ENCODE results near the gene DDX25. TPM values are rescaled to one million over a fixed set of nuclear protein-coding genes. Genes with fewer than 3 reads are reported as not detected.

The DDX25 gene
- total RNA-seq, 4 donors from 2014 or later = 1.5 TPM; not detected in 3

DNA sequence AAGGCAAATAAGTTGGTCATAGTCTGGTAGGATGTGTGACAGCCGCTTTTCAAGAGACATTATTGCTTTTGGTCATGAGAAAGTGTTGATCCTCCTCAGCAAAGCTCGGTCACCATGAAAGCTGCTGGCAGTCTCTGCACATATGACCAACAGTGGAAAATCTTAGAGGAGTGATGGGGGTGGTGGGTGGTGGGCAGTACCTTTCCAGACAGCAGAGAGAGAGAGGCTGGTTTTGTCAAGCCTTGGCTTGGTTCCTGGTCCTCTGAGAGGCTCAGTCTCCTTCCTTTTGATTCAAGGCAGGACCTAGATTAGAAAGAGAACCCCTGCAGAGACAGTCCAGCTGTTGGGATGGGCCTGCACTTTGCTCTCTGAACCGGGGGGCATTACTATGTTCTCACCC lies 21.5 kb downstream of the DDX25 start:
- 47% methylated on average over 3 of the region's 3 CpGs; no CpG with 5 or more reads in 1 of the 2 donors for WGBS, 2 donors (ENCODE audit: low coverage in 1 of 2)
- Histone ChIP-seq H3K27ac (no peak overlapping the region), H3K4me3 (no peak overlapping the region), H3K27me3 (peaks cover 10% of the 10 kb centered on the region), H3K9me3 (no peaks in the 10 kb centered on the region), H3K36me3 (no peaks in the 10 kb centered on the region), H3K4me1 (peaks cover 0 to 9% (median 4%) of the 10 kb centered on the region in 4 donors)
- intact Hi-C loops (cut with DNase I; ENCODE audit: low total_unique reads) = no loop called here
- in situ Hi-C loops (cut with MboI; ENCODE audit: low pct_ligation_motif_present in 1 of 4, low pct_unique_long_range_greater_than_20kb in 1 of 4, low sequenced_read_pairs in 3 of 4) = loop anchor here in 2 of 4 donors (10.0 kb wide), 1 partner anchor 269 kb away; no protein-coding TSS in a partner anchor
- no peak for DNase-seq
- TF ChIP-seq POLR2AphosphoS5 (IDR thresholded peaks at IDR 0.05) = no peak
- TF ChIP-seq POLR2A (IDR thresholded peaks at IDR 0.05) = no peak
- TF ChIP-seq, protein P1, sequence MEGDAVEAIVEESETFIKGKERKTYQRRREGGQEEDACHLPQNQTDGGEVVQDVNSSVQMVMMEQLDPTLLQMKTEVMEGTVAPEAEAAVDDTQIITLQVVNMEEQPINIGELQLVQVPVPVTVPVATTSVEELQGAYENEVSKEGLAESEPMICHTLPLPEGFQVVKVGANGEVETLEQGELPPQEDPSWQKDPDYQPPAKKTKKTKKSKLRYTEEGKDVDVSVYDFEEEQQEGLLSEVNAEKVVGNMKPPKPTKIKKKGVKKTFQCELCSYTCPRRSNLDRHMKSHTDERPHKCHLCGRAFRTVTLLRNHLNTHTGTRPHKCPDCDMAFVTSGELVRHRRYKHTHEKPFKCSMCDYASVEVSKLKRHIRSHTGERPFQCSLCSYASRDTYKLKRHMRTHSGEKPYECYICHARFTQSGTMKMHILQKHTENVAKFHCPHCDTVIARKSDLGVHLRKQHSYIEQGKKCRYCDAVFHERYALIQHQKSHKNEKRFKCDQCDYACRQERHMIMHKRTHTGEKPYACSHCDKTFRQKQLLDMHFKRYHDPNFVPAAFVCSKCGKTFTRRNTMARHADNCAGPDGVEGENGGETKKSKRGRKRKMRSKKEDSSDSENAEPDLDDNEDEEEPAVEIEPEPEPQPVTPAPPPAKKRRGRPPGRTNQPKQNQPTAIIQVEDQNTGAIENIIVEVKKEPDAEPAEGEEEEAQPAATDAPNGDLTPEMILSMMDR (IDR thresholded peaks at IDR 0.05) = no peak
- no peak for TF ChIP-seq EP300 (IDR thresholded peaks at IDR 0.05; ENCODE audit: low read depth)

DNA sequence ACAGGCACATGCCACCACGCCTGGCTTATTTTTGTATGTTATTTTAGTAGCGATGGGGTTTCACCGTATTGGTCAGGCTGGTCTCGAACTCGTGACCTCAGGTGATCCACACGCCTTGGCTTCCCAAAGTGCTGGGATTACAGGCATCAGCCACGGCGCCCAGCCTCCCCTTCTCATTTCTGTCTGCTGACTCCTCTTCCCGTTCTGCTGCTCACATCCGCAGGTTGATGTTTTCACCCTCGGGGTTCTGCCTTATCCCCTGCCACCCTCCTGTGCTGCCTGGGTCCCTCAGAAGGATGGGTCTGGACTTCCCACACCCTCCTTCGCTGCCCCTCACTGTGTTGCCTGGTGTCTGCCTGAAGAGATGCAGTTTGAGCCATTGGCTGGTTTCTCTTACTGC lies 22.4 kb downstream of the DDX25 start:
- peaks cover 10% of the 10 kb centered on the region for H3K27me3 ChIP-seq
- in situ Hi-C loops (cut with MboI; ENCODE audit: low pct_ligation_motif_present in 1 of 4, low pct_unique_long_range_greater_than_20kb in 1 of 4, low sequenced_read_pairs in 3 of 4) (loop anchor here in 2 of 4 donors (10.0 kb wide), 1 partner anchor 268 kb away; no protein-coding TSS in a partner anchor), intact Hi-C loops (cut with DNase I; ENCODE audit: low total_unique reads) (no loop called here)
- no peaks in the 10 kb centered on the region for H3K36me3 ChIP-seq
- no peak for TF ChIP-seq EP300 (IDR thresholded peaks at IDR 0.05; ENCODE audit: low read depth)
- TF ChIP-seq POLR2AphosphoS5 (IDR thresholded peaks at IDR 0.05) = no peak
- TF ChIP-seq, protein P1 (IDR thresholded peaks at IDR 0.05) = no peak
- TF ChIP-seq POLR2A (IDR thresholded peaks at IDR 0.05) = no peak
- no peaks in the 10 kb centered on the region for H3K9me3 ChIP-seq
- 85 to 89% methylated on average over 8 to 12 of the region's 12 CpGs for WGBS, 2 donors (ENCODE audit: low coverage in 1 of 2)
- no peak for DNase-seq
- H3K27ac ChIP-seq = no peak overlapping the region
- H3K4me1 ChIP-seq = peaks cover 0 to 9% (median 2%) of the 10 kb centered on the region in 4 donors
- no peak overlapping the region for H3K4me3 ChIP-seq

DNA sequence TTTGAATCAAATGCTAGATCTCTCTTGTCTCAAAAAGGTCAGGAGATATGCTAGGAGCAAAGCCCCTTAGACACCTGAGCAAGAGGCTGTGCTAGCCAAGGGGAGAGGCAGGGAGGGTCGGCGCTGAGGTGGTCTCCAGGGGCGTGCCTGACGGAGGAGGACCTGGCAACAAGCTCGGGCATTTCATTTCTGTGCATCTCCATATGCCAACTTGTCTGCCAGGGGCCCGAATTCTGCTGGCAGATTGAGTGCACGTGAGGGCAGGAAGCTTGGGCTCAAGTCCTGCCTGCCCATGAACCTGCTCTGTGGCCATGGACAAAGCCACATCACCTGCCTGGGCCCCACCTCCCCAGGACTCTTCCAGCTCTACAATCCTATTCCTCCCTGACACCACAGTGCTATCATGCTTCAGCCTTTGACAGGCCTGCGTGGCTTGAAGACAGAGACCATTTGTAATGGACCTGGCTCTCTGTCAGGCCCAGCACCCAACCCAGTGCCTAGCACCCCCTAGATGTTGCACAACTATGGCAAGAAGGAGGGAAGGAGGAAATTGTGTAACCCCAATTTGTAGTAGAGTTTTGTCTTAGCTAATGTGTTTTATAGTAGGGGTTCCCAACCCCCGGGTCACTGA lies 25.3 kb downstream of the DDX25 start:
- intact Hi-C loops (cut with DNase I; ENCODE audit: low total_unique reads) (no loop called here), in situ Hi-C loops (cut with MboI; ENCODE audit: low pct_ligation_motif_present in 1 of 4, low pct_unique_long_range_greater_than_20kb in 1 of 4, low sequenced_read_pairs in 3 of 4) (loop anchor here in 2 of 4 donors (10.0 kb wide), 1 partner anchor 265 kb away; no protein-coding TSS in a partner anchor)
- TF ChIP-seq EP300 (IDR thresholded peaks at IDR 0.05; ENCODE audit: low read depth) (no peak), POLR2AphosphoS5 (IDR thresholded peaks at IDR 0.05) (no peak), POLR2A (IDR thresholded peaks at IDR 0.05) (no peak)
- TF ChIP-seq, protein P1 (IDR thresholded peaks at IDR 0.05) = no peak
- H3K27ac ChIP-seq = no peak overlapping the region
- H3K4me3 ChIP-seq = no peak overlapping the region
- H3K27me3 ChIP-seq = peaks cover 10% of the 10 kb centered on the region
- no peaks in the 10 kb centered on the region for H3K36me3 ChIP-seq
- peaks cover 0 to 7% (median 1%) of the 10 kb centered on the region in 4 donors for H3K4me1 ChIP-seq
- no peak for DNase-seq
- no peaks in the 10 kb centered on the region for H3K9me3 ChIP-seq
- WGBS, 2 donors (ENCODE audit: low coverage in 1 of 2) = 60 to 85% methylated on average over 1 to 9 of the region's 9 CpGs

DNA sequence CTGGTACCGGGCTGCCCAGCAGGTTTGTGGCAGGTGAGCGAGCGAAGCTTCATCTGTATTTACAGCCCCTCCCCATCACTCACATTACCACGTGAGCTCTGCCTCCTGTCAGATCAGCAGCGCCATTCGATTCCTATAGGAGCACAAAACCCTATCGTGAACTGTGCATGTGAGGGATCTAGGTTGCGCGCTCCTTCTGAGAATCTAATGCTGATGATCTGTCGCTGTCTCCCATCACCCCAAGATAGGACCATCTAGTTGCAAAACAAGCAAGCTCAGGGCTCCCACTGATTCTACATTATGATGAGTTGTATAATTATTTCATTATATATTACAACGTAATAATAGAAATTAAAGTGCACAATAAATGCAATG lies 25.8 kb downstream of the DDX25 start:
- Histone ChIP-seq H3K4me1 (peaks cover 0 to 2% (median 0%) of the 10 kb centered on the region in 4 donors), H3K4me3 (no peak overlapping the region), H3K36me3 (no peaks in the 10 kb centered on the region), H3K27me3 (peaks cover 10% of the 10 kb centered on the region), H3K9me3 (no peaks in the 10 kb centered on the region), H3K27ac (no peak overlapping the region)
- 92 to 100% methylated on average over 4 to 11 of the region's 11 CpGs for WGBS, 2 donors (ENCODE audit: low coverage in 1 of 2)
- TF ChIP-seq, protein P1 (IDR thresholded peaks at IDR 0.05) = no peak
- TF ChIP-seq POLR2AphosphoS5 (IDR thresholded peaks at IDR 0.05) = no peak
- no peak for TF ChIP-seq POLR2A (IDR thresholded peaks at IDR 0.05)
- DNase-seq = no peak
- intact Hi-C loops (cut with DNase I; ENCODE audit: low total_unique reads) = no loop called here
- in situ Hi-C loops (cut with MboI; ENCODE audit: low pct_ligation_motif_present in 1 of 4, low pct_unique_long_range_greater_than_20kb in 1 of 4, low sequenced_read_pairs in 3 of 4) = no loop called here

All from transverse colon (tissue), 4 donors.